Measurements from ENCODE around the gene ZDHHC20.
"Not testable (repeated sequence)": the region's sequence is repeated elsewhere in the genome, so short reads cannot be mapped to it uniquely, and the experiment has no call there.

The ZDHHC20 gene

GRCh38 chr13:21435231-21435630 is 23.9 kb downstream of the ZDHHC20 start:
- no peak for DNase-seq

GRCh38 chr13:21434588-21434987 is 24.5 kb downstream of the ZDHHC20 start:
- DNase-seq = no peak

- DNase-seq = no peak
Measured at GRCh38 chr13:21429211-21429610, 29.9 kb downstream of the ZDHHC20 start.

GRCh38 chr13:21427741-21428140 is 31.4 kb downstream of the ZDHHC20 start:
- DNase-seq = no peak

GRCh38 chr13:21426238-21426637 is 32.9 kb downstream of the ZDHHC20 start:
- no peak for DNase-seq

GRCh38 chr13:21420706-21421105 is 38.4 kb downstream of the ZDHHC20 start:
- no peak for DNase-seq

GRCh38 chr13:21413013-21413412 is 46.1 kb downstream of the ZDHHC20 start:
- DNase-seq = no peak

GRCh38 chr13:21410453-21410852 is 48.6 kb downstream of the ZDHHC20 start:
- not testable (repeated sequence) for DNase-seq

GRCh38 chr13:21405309-21405708 is 53.8 kb downstream of the ZDHHC20 start:
- no peak for DNase-seq

- DNase-seq = no peak
Measured at GRCh38 chr13:21402586-21403307, 56.4 kb downstream of the ZDHHC20 start.

GRCh38 chr13:21399741-21400140 is 59.4 kb downstream of the ZDHHC20 start:
- peak in 1 of 2 donors; percentile 22 for DNase-seq

- peak in 1 of 2 donors; percentile 25 for DNase-seq
Measured at GRCh38 chr13:21395953-21396352, 63.1 kb downstream of the ZDHHC20 start.

- no peak for DNase-seq
Measured at GRCh38 chr13:21389124-21389523, 70.0 kb downstream of the ZDHHC20 start.

GRCh38 chr13:21385710-21386109 is 73.4 kb downstream of the ZDHHC20 start:
- DNase-seq = no peak

GRCh38 chr13:21383090-21383489 is 76.0 kb downstream of the ZDHHC20 start:
- DNase-seq = no peak

GRCh38 chr13:21376998-21377985 is 81.8 kb downstream of the ZDHHC20 start:
- DNase-seq = not testable (repeated sequence)

- DNase-seq = no peak
Measured at GRCh38 chr13:21372530-21372929, 86.6 kb downstream of the ZDHHC20 start.

- DNase-seq = no peak
Measured at GRCh38 chr13:21371011-21371410, 88.1 kb downstream of the ZDHHC20 start.

- DNase-seq = peak in 1 of 2 donors; percentile 16
Measured at GRCh38 chr13:21365574-21365973, 93.5 kb downstream of the ZDHHC20 start.

GRCh38 chr13:21364916-21365315 is 94.2 kb downstream of the ZDHHC20 start:
- DNase-seq = no peak

GRCh38 chr13:21364357-21364756 is 94.7 kb downstream of the ZDHHC20 start:
- DNase-seq = no peak

- DNase-seq = no peak
Measured at GRCh38 chr13:21362741-21363140, 96.4 kb downstream of the ZDHHC20 start.

GRCh38 chr13:21361706-21362105 is 97.4 kb downstream of the ZDHHC20 start:
- peak in 1 of 2 donors; percentile 6 for DNase-seq

- DNase-seq = no peak
Measured at GRCh38 chr13:21361123-21361522, 98.0 kb downstream of the ZDHHC20 start.
